Stimulated activated CD4-positive, alpha-beta T cell treated with anti-CD3 and anti-CD28 coated beads, Interleukin-1b, Interleukin-23, amount 100 ng/mL, for 24 hours (primary cell): ENCODE results near the gene MEA1.
"Not testable (repeated sequence)": the region's sequence is repeated elsewhere in the genome, so short reads cannot be mapped to it uniquely, and the experiment has no call there.

Source experiments
- DNase-seq, 4 experiments: peaks; one replicate each; pipeline ENCODE4 v3.0.0-alpha.2; 2020; ENCODE audit warnings: low read depth in 4 of 4, low spot score in 1 of 4

The MEA1 gene

DNA sequence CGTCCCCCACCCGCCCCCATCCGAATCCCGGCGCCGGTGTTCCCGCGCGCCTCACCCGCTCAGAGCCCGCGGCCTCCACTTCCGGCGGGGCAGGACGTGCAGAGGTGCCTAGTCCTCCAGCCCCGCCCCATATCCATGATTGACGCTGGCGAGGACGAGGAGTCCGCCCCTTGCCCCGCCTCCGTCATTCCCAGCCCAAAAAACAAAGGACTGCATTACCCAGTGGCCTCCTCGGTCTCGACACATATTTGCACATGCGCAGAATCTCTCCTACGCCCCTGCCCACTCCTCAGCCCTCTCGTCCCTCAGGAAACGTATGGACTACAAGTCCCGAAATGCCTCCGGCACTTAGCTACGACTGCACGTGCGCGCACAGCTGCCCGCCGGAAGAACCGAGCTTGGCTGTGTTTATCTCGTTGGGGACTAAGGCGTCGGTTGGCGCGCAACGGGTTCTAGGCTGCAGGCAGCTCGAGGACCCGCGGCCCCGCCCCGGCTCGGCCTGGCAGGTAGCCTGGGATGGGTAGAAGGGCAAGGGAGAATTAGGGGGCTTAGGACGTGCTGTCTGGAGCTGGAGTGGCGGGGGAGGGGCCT is at the start of gene MEA1, which contains the start of gene KLHDC3:
Gene MEA1, minus strand, starts transcription at position 104 of the 591 bp plus-strand sequence. CDS start 133 bp downstream, outside the sequence.
Gene KLHDC3, plus strand, starts transcription at position 407 of the 591 bp plus-strand sequence. CDS start 2,944 bp downstream, outside the sequence.
- peak; percentile 94 to 99 (median 96) for DNase-seq

DNA sequence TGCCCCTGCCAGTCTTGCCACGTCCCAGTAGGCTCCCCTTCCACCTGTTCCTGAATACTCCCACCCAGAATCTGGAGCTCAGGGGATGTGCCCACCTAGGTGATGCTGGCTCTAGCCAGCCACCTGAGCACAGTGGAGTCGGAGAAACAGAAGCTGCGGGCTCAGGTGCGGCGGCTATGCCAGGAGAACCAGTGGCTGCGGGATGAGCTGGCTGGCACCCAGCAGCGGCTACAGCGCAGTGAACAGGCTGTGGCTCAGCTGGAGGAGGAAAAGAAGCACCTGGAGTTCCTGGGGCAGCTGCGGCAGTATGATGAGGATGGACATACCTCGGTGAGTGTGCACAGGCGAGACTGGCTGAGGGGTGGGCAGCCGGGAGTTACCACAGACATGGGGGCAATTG is 49.1 kb upstream of the MEA1 start:
- no peak for DNase-seq

DNA sequence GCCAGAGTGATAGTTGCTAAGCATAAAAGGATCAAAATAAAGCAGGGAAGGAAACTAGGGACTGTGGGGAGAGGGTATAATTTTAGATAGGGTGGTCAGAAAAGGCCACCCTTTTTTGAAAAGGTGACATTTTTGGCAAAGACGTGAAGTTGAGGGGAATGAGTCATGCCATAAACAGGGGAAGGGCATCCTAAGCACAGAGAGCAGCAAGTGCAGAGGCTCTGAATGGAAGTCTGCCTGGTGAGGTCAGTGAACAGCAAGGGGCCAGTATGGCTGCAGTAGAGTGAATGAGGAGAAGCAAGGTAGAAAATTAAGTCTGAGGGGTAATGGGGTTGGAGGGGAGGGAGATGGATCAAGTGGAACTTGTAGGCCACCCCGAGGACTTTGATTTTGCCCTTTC is 48.1 kb upstream of the MEA1 start:
- DNase-seq: no peak

DNA sequence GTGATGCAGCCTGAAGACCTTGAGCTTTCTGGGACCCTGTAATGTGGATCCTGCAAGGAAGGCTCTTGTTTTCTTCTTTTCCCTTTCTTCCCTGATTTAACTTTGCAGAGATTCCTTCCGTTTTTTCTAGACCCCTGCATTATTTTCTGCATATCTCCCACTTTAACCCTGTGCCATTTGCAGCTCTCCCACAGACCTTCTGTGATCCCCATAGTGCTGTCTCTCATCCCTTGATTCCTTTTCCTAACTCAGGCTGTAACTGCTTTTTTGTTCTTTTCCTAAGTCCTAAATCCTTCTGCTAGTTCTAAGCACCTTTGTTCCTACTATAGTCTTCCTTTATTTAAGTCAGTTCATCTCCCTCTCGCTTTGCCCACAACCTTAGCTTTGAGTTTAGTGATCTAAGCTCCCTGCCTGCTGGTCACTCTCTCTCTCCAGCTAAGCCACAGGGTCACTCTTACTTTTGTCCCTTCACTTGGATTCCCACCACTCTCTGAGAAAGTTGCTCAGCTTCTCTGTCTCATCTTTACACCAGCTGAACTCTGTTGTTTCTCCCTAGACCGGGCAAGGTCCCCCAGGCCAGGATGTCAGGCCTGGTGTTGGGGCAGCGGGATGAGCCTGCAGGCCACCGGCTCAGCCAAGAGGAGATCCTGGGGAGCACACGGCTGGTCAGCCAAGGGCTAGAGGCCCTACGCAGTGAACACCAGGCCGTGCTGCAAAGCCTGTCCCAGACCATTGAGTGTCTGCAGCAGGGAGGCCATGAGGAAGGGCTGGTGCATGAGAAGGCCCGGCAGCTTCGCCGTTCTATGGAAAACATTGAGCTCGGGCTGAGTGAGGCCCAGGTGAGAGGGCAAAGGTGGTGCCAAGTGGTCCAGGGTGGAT is 47.2 kb upstream of the MEA1 start:
- DNase-seq: no peak

DNA sequence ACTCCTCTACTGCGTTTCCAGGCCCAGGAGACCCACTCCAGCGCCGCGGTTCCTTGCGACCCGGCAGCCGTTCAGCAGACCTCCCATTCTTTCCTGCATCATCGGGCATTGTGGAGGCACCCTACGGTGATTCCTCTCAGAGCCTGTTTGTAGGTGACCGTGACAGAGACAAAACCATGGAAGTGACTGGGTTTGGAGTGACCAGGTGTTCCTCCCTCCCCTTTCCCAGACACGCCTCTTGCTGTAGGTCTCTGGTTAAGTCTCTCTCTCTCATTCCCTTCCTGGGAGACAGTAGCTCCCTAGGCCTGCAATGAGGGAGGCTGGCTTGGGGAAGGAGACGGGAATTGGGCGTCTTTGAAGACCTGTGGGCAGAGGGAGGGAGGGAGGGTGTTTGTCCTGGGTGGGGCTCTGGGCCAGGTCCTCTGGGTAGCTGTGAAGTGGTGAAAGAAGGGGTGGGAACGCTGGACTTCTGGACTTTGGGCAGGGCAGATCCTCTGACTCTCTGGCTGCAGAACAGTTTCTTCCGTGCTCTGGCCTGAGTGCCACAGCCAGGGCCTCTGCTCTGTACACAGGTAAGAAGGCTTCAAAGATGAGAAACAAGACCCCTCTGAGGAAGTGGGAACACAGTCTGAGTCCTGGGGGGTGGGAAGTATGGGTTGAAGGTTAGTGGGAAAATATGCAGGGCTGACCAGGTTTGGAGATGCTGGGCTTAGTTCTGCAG is 46.4 kb upstream of the MEA1 start:
- DNase-seq: no peak

DNA sequence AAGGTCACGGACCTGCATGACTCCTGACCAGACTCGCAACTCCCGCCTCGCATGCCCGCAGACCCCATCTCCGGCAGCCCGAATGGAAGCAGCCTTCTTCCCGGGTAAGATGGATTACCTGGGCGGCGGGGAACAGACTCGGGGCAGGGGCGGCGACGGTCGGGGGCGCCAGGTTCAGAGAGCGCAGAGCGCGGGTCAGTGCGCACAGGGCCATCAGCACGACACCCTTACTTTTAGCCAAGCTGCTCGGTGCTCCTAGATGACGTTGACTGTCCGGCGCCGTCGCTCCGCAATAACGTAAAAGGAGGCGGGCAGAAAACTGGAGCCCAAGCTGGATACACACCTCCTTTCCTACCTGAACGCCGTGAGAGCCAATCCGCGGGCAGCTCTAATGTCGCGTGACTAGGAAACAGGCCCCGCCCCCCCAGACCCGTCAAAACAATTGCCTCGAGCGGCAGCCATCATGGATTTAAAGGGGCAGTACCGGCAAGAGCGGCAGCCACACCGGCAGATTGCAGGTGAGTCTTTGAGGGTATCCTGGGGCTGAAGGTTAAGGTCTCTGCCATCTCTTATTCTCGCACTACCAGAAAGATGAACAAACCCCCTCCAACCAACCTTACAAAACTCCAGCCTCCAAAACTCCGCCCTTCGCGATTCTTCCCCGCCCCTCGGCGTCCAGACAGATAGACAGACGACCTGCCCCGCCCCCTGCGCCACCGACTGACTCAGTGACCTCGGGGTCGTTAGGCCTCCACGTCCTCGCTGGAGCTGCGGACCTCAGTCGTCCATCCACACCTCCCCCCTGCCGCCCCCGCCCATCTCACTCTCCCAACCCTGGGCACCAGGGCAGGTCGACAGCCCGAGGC is 45.7 kb upstream of the MEA1 start, which contains the start of the genes KLC4 and MRPL2:
Gene KLC4, plus strand, starts transcription at position 464 of the 866 bp plus-strand sequence. CDS start 1,705 bp downstream, outside the sequence.
Gene MRPL2, minus strand, starts transcription at position 267 of the 866 bp plus-strand sequence. Its CDS starts 53 bp downstream, at position 214.
- peak; percentile 92 to 97 (median 93) for DNase-seq

DNA sequence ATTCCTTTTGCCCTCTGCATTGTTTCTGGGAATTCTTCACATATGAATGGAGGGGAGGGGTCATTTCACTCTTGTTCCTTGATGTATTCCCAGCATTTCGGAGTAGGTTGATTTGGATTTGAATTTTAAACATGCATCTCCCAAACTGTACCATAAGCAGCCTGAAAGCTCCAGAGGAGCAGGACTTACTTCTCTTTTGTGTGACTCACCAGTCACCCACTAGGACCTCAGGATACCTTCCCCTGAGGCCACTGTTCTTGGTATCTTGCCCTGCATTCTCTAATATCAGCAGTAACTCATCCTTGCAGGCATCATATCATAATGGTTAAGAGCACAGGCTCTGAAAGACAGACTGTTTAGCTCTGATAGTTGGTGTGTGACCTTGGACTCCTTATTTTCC is 44.8 kb upstream of the MEA1 start:
- no peak for DNase-seq

DNA sequence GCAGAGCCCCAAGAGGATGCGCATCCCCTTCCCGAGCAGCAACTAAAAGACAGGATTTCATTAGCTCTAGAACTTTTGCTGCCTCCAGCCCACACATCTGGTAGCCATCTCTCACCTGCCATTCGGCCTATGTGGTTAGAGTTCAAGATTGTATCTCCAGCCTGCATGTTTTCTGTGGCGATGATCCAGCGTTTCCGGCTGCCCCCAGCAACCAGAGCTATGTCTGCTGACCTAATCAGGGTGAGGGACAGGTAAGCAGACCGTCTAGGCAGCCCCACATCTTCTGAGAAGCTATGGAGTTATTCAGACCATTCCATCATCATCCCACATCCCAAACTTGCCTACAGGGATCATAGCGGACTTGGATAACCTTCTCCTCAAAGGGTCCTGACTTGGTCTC is 42.2 kb upstream of the MEA1 start:
- no peak for DNase-seq

DNA sequence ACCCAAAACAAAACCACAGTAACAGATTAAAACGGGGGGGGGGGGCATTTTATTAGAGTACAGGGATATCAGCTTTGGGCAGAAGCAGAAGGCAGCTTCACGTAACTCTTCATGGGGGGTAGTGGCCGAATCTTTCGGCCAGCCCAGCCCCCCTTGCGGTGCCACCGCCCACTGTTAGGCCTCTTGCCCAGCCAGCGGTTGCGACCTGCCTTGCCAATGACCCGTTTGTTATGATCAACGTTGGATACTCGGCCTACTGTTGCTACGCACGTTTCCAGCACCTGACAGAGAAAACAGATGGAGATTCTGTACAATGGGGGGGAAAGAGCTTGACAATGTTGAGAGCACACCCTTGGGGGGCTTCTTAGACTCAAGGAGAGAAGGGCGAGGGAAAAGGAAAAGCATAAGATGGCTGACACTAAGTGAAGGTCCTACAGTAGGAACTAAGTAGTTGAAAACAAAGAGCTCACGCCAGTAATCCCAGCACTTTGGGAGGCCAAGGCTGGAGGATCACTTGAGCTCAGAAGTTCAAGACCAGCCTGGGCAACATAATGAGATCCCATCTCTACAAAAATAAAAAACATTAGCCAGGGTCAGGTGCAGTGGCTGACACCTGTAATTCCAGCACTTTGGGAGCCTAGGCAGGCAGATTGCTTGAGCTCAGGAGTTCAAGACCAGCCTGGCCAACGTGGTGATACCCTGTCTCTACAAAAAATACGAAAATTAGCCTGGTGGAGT is 40.6 kb upstream of the MEA1 start:
- DNase-seq: no peak

DNA sequence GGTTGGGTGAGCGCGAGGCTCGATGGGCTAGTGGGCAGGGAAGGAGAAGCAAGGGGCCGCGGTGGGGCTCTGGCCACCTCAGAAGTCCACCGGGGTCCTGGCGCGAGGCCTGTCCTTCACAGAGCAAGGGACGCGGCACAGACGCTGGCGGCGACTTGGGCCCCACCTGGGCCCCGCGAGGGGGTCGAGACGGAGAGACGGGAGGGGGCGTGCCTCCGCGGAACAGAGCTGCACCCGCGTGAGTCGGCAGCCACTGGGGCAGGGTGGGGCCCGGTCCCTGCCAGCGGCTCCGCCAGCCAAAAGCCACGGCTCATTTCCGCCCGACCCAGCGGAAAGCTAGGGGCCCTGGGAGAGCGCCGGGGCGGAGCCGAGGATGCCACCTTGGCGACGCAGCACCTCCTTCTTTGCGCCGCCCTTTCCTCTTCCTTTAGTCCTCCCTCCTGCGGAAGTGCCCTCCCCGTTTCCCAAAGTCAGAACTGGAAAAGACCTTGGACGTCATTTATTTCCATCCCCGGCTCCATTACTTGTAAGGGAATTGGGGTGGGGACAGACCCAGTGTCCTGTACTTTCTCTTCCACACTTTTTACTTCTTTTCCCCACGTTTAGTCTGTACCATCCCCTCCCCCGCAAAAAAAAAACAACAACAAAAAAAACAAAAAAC is 39.9 kb upstream of the MEA1 start, which contains the start of gene CUL7:
Gene CUL7, minus strand, starts transcription at position 307 of the 661 bp plus-strand sequence. CDS start 1,063 bp downstream, outside the sequence.
- DNase-seq: peak; percentile 71 to 88 (median 80)

DNA sequence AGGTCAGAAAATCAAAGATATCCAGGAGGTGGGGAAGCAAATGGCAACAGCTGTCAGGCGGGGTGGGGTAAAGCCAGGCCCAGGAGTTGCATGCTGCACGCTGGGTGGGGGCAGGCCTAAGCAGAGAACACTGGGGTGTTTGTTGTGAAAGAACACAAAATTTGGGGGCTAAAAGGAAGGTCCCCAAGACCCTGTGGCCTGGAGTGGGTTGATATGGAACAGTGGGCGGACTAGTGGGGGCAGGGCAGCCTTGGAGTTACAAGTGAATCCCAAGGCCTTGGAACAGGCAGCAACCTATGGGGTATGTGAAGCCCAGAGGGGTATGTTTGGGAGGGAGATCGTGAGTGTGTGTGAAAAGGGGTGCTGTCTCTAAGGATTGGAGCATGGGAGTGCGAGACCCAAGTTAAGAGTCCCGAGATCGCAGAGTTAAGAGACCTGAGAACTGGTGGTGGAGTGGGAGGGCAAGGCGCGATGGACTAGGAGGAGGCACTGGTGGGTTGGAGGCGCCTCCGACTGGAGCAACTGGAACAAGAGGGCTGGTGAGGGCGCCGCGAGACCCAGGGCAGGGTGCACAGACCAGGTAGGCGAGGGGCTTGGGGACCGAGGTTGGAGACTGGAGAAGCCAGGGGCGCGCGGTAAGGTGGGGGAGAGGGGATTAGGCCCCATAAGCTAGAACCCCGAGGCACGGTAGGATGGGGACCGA is 39.2 kb upstream of the MEA1 start:
- DNase-seq: no peak

DNA sequence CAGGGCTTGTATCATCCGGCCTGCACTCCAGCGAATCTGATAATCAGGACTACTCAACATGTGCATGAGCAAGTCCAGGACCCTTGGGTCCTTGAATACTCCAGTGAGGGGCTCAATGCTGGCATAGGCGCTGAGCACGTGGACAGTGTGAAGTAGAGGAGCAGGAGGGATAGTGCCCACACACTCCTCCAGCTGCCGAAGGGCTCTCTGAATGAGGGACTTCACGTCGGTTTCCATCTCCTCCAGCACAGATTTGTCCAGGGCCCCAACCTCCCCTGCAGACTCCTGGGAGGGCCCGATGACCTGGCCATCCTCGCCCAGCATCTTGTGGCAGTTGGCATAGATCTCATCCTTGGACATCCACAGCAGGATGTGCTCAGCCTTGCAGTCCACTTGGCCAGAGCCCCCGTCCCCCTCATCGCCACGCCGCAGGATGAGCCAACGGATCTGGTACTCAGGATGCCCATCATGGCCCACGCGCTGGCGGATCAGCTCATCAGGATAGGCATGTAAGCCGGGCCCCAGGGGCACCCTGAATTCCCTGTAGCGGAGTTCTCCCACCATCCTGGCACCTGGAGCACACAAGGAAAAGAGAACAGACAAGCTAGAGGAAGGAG is 38.6 kb upstream of the MEA1 start:
- DNase-seq: no peak

DNA sequence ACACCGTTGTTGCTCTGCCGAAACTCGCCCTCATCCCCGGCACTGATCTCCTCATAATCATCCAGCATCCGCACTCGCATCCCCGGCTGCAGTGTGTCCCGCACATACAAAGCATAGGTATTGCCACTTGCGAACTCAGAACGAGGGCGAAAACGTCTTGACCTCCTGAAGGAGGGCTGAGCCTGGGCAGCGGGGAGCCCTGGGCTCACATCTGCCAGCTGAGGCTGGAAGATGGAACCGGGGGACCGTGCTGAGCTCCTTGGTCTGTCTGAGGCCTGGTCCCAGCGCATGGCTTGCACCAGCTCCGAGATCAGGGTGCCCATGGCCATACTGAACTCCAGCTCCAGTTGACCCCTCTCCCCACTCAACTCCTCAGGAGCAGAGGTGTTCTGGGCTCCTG is 37.2 kb upstream of the MEA1 start:
- DNase-seq: no peak

DNA sequence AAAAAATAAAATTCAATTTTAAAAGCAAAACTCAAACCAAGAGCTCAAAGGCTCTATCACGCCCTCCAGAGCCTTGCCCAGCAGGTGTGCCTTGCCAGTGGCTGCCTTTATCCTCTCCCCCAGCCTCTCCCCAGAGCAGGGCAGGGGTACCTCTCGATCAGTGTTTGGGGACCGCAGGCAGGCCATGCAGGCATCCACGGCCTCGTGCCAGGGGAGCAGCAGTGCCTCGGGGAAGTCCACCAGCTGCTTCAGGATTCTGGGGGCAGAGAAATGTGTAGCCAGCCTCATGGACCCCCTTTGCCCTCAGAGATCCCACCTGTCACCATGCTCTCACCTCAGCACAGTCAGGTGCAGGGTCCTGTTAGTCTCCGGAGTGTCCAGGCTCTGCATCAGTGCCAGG is 34.3 kb upstream of the MEA1 start:
- no peak for DNase-seq

DNA sequence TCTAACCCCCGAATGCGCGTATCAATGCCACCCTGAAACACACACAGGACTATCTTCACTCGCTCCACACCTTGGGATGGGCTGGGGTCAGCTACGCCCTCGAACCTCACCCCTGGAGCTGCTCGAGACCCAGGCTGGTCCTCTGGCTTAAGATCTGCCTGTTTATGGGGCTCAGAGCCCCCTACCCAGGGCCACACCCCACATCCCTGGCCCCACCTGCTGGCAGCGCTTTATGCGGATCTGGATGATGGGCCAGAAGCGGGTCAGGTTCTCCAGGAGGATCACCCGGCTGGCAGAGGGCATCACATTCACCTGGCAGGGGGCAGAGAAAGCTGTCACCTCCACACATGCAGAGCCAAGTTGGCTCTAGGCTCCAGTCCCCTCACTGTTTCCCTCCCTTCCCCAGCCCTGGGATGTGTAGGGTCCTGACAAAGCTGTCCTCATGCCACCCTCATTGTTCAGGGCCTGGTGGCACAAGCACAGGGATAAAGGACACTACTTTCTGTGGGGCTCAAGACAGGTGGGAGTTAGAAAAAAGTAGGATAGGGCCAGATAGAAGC is 31.7 kb upstream of the MEA1 start:
- no peak for DNase-seq

DNA sequence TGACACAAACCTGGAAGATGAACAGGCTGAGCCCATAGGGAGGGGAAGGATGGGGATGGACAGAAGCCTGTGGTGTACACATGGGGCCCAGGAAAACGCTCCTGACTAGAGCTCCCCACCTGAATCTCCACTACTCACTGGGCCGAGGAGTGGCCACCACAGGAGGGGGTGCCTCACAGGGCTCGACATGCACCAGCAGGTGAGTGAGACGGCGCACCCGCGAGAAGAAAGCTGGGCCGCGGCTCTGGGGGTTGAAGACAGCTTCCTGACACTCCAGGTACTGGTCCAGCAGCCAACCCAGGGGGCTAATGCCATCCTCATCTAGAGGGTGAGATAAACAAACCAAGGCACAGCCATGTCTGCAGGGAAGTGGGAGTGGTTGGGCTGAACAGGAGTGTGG is 29.6 kb upstream of the MEA1 start:
- no peak for DNase-seq

DNA sequence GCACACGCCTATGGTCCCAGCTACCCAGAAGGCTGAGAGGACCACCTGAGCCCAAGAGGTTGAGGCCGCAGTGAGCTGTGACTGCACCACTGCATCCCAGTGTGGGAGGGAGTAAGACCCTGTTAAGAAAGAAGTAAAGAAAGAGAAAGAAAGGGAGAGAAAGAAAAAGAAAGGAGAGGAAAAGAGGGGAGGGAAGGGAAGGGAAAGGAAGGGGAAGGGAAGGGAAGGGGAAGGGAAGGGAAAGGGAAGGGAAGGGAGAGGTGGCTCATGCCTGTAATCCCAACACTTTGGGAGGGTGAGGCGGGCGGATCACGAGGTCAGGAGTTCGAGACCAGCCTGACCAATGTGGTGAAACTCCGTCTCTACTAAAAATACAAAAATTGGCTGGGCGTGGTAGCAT is 27.7 kb upstream of the MEA1 start:
- DNase-seq: not testable (repeated sequence)
